ENCODE results near the gene CHCHD6.
A peak's percentile ranks its signal among the peaks of the same experiment; 100 is the strongest.

The CHCHD6 gene

DNA sequence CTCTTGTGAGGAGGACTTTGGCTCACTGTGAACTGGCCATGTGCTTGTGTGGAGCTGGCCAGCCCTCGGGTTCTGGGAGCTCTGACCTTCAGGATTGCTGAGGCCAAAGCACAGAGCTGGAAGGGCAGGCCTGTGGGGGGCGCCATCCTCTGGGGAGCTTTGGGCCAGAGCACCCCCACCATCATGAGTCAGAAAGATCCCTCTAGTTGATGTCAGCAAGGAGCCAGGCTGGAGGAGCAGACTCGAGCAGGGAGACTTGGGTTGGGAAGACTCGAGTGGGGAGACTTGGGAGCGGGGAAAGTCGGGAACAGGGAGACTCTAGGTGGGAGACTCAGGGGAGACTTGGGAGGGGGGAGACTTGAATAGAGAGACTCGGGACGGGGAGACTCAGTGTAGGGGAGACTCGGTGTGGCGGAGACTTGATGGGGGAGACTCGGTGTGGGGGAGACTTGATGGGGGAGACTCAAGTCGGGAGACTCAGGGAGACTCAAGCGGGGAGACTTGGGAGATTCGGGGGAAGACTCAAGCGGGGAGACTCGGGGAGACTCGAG, 241.2 kb downstream of the CHCHD6 start:
- DNase-seq: no peak

DNA sequence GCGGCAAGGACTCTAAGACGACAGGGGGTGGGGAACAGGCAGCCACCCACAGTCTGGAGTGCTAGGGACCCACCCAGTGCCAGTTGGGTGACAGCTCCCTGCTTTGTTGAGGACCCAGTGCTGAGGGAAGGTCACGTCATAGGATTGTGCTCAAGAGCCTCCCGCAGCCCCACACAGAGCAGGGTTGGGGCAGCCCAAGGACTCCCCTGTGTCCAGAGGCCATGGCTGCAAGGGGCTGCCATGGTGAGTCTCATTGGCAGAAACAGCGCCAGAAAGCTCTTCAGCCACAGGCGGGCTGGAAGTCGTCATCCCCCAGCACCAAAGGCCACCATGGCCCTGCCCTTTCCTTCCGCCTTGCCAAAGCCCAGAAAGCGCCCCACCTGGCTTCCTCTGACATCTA, 241.9 kb downstream of the CHCHD6 start:
- no peak for DNase-seq

DNA sequence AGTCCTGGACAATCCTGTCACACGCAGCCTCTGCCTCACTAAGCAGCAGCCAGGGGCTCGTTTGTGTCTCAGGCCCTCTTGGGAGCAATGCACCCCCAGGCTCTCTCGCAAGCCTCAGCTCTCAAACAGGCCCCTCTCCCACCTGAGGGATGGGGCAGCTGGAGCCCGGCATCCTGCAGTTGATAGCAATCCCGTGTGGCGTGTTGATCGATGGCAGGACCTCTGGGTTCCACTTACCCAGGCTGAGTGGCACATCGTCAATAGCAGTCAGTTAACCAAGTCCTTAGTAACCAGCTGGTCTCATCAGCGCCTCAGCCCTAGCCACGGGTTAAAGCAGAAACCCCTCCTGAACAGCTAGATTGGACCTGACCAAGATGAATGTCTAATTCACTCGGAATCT, 242.4 kb downstream of the CHCHD6 start:
- no peak for DNase-seq

DNA sequence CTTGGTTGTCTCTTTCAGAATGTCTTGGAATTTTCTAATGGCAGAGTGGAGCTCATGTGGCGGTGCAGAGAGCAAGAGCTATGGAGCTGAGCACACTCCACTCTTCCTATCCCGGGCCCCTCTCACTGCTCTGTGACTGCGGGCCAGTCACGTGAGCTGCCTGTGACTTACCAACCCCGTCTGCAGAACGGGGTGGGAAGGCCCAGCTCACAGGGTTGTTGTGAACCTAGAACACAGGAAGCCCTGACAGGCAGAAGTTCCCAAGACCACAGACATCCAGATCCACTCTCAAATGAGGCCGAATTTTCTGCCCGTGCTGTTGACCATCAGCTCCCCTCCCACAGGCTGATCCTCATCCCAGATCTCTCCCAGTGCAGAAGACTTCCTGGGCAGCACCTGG, 243.4 kb downstream of the CHCHD6 start:
- DNase-seq: no peak

DNA sequence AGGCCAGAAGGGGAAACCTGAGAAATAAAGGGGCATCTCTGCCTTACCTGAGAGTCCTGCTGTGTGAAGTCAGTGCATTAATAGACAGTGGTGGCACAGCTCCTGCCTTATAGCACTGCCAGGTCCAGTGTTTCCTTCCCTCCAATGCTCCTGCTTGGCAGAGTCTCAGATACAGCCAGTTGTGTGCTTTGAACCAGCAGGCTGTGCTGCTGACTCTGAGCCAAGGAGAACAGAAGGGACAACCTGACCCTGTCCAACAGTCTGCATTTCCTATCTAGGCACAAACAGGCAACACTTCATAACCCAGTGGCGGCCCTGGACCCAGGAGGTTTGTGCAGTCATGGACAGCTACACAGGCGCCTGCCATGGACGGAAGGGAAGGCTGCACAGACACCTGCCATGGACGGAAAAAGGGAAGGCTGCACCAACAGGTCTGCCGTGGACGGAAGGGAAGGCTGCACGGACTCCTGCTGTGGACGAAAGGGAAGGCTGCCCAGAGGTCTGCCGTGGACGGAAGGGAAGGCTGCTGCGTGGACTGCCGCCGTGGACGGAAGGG, 245.0 kb downstream of the CHCHD6 start:
- DNase-seq: no peak

DNA sequence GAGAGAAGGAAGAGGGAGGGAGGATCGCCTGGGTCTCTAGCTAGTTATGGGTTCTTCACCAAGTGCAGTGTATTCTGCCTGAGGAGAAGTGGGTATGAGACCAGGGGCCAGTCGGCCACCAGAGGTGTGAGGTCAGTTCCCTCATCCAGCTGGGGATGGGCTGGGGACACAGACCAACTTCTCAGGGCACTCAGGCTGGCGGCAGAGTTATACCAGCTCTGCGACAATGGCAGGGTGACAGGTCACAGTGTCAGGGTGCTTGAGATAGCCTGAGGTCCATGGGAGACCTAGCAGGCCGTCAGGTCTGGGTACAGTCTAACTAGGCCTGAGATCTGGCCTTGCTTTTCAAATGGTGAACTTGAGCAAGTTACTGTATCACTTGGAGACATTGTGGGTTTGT, 247.5 kb downstream of the CHCHD6 start:
- DNase-seq: no peak

DNA sequence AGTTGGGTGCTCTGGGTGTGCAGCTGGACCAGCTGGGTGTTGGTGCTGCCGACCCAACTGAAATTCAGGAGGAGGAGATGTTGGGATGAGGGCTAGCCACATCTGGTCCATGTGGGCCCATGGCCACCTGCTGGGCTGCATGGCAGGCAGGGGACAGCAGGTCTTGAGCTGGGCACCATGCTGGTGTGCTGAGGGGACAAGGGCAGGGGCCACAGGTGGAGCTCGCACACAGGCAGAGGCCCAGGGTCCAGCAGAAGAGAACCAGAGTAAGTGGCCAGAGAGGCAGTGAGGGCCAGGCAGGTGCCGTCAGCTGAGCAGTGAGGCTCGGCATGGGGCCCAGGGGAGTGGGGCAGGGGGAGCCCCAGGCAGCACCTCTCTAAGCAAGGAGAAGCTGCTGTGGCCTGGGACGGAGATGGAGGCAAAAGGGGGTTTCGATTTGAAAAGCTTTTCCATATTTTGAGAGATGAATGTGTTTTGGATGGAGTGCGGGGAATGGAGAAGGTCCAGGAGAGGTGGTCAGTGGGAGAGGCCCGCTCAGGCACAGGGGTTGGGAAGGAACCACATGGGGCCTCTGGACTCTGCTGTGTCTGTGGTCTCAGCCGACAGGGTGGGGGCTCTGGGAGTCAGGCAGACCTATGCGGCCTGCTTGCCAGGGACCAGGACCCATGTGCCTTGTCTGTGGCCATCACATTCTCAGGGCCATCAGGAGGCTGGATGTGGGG, 248.4 kb downstream of the CHCHD6 start:
- DNase-seq: no peak

DNA sequence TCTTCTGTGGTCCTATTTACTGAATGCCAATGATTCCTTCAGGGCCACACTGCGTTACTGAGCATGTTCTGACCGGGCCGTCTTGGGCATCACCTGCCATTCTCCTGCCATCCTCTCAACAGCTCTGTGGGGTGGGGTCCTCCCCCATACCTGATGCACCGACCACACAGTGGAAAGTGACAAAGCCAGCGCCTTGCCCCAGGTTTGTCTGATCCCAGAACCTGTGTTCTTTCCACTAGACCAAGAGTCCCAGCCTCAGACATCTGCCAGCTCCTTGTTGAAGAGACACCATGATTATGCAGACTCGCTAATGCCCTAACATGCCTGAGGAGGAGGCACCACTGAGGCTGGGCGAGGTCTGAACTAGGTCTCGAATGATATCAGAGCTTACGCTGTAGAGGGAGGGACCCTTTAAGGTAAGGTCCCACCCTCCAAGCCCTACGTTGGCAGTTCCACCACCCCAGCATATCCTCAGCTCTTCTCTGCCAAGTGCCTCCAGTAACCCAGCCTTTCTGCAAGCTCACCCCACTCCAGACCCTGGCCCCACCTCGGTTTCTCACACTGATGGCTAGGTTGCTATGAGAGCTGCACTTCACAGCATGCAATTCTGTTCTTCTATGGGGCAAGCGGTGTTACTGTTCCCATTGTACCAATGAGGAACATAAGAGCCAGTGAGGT, 249.1 kb downstream of the CHCHD6 start:
- no peak for DNase-seq

DNA sequence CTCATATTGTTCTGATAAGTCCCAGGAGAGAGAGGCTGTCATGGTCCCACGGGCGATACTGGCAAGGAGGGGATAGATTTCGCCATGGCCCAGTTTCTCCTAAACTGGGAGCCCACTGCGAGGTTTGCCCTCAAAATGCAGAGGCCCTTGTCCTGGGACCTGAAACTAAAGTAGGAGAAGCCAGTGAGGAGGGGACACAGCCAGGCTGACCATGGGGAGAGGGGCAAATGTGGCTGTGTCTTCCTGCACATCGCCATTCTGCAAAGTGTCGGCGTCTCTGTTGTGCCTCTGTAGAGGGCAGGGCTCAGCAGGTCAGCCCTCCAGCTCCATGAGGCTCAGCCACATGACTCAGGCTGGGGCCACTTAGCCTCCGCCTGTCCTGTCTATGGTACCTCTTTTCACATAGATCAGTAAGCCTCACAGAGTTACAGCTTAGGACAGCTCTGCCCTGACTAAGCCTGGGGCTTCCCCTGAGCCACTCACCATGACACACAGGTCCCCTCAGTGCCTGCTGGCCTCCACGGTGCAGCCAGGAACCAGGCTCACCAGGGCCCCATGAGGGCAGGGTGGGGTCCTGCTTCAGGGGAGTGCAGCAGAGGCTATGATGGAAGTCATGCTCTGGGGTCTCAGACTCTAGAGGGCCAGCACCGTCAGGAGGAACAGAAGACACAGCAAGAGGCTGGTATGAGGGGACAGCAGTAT, 250.3 kb downstream of the CHCHD6 start:
- no peak for DNase-seq

DNA sequence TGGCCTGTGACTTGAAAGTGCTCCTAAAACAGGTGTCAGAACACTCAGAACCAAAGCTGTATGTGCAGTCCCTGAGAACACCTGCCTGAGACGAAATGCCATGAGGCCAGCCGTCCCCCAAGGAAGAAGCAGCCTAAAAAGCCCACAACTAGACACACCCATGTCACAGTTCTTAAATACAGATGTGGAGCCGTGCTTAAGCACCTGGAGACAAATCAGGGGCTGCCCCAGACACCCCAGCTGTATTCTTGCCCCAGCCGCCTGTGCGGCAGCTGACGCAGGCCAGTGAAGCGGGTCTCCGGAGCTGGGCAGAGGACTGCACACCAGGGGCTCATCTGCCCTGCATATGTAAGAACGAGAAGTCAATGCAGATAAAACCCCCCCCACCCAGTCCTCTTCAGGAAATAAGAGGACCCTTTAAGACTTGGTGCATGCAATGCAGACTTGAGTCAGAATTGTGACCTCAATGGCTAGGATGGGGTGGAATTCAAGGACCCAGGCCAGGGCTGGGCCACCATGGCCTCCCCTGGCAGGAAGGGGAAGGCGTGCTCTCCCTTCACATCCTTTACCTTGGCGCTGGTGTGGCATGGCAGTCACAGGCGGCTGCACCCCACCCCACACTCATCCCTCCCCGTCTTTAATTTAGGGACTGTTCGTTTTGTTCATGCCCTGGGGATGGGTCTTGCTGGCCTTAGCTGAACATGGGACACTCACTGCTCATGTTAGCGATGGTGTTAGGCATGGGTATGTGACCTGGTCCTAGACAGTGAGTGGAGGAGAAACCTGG, 251.2 kb downstream of the CHCHD6 start:
- no peak for DNase-seq

DNA sequence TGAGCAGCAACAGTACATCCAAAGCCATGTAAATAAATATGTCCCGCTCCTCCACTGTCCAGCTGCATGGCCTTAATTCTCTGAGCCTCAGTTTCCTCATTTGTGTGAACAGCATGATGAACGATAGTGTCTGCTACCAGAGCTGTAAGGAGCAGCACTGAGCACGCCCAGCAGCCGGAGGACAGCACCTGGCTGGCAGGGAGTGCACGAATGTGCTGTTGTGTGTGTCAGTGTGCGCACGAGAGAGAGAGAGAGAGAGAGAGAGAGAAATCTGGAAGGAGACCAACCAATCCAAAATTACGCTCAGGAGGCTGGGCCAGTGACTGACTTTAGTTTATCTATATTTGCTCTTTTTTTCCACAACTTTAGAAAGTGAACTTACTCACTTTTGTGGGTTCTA, 252.3 kb downstream of the CHCHD6 start:
- DNase-seq: no peak

DNA sequence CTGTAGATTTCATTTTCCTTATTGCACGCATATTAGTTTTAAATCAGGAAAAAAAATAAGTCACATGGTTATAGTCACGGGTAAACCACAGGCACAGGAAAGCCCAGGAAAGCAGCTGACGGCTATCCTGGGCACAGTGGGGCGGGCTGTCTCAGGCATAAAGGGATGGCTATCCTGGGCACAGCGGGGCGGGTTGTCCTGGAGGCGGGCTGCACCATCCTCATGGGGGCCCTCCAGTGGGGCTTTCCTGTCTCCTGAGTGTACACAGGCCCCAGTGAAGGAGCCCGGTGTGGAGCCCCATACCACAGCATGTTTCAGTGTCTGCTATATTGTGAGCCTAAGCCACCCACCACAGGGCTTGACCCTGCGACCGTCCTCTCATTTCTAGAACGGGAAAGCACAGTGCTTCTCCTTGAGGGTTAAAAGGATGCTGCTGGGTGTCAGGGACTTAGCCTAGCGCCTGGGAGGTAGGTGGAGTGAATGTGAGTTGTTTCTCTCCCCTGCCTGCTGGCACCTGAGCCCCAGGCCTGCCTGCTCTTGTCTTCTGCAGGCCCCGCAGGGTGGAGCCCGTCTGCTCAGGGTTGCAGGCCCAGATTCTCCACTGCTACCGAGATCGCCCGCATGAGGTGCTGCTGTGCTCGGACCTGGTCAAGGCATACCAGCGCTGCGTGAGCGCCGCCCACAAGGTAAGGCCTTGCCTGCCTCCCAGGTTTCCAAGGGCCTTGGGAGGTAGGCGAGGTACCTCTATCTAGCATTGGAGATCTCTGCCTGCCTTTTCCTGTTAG, 253.0 kb downstream of the CHCHD6 start:
- DNase-seq: no peak

DNA sequence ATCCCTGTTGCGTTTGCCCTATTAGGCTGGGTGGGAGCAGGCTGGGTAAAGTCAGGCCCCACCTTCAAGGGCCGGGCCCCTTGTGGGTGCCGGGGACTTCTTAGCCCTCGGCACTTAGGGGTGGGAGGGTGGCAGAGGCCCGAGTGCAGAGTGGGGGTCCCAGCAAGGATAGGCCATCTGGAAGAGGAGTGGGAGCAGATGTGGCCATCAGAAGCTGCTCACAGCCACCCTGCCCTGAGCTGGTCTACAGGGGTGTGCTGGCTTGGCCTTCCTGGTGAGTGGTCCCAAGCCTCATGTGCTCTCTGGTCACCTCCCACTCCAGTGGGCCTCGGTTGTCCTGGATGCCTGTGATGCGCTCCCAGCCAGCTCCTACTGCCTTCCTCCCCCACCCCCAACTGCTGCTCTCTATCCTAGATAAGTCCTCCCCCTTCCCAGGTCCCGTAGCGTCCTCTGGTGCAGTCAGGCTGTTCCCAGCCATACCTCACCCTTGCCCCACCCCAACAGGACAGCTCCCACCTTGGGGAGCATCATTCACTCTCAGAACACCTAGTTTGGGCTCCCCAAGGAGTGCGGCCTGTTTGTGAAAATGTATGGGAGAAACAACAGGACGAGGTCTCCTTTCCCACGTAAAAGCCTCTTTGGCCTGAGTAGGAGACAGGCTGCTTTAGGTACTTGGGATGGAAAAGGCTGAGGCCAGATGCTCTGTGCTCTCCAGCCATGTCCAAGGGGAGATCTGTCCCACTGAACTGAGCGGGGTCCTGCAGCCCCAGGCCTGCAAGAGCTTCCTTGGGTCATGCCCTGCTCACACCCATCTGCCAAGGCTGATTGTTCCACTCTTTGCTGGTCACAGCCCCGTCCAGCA, 254.0 kb downstream of the CHCHD6 start:
- no peak for DNase-seq

DNA sequence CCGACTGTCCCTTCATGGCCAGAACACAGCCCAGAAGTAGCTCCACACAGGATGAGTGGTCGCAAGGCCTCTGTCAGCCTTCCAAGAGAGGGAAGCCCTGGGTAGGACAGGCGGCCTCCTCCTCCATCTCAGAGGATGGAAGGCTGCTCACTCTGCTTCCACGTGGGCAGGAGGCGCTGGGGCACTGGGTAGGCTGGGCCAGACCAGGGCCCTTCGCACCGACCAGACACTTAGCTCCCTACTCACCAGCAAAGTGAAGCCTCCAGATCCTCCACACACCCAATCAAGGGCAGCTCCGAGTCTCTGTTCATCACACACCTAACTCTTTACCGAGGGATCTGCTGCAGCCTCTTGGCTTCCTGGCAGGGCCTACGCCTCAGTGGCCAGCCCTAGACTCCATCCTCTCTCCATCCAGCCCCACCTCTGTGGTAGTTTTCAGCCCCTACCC, 254.6 kb downstream of the CHCHD6 start:
- DNase-seq: no peak

DNA sequence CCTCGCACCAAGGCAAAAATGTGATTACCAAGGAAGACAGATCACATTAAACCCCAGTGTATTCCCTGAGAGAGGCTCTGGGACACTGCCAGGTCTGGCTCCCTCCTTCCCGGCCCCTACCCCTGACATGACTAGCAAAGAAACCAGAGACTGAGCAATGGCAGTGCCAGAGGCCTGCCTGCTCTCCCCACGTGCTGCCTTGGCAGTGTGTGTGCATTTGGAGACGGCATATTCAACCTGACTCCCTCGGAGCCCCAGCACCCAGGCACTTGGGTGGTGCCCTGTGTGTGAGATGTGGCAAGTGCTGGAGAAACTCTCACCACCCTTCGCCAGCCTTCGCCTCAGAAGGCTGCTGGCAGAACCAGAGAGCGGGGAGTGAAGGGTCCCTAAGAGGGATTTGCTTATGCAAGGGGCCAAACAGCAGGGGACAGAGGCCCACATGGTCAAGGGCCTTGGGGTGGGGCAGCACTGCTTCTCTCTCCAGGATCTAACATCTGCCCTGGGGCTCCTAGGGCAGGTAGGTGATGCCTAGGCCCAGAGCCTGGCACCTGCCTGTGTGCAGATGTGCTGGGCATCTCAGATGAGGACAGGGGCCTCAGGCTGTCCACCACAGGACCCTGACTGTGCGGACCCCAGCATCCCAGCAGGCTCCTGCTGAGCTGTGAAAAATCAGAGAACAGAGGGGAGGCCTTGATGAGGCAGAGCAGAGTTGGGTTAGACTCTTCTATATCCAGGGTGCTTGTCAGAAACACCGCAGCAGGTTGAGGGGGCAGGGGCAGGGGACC, 255.3 kb downstream of the CHCHD6 start:
- DNase-seq: no peak

DNA sequence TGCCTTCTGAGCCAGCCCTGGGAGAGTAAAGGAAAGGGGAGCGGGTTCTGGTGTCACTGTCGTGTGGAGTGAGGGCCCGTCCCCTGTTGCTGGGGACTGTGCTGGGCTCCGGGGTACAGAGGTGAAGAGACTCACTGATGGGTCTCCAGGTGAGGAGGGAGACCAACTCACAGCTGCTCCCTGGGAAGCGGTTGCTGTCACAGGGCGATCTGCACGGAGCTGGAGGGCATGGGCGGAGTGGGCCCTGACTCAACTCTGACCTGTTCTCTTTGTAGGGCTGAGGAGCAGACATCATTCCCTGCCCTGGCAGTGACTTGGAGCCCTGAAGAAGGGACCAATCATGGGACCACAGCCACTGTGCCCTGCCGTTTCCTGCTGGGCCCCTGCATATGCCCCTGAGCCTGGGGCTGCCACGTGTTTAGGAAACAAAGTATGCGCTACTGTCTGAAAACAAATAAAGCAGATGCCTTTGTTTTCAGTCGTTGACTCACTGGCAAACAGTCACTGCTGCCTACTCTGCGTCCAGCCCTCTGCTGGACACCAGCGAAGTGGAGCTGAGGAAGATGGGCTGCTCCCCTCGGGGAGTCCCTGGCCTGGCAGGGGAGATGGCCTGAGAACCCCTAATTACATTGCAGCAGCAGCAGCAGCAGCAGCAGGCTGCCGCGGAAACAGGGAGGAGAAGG, 256.0 kb downstream of the CHCHD6 start:
- DNase-seq: peak; percentile 72

DNA sequence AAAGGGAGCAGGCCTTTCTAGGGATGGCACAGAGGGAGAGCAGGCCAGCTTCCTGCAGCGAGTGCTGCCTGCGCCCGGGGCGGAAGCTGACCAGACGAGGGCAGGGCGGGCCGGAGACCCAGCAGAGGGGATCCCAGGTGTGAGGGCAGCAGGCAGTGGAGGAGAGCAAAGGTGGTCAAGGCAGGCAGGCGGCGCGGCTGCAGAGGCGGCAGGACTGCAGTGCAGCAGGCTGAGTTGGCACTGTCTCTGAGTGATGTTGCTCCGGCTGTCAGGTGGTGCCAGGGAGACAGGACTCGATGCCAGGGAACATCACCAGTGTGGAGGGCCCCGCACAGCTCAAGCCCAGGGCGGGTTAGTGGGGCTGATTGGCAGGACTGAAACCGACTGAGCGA, 256.6 kb downstream of the CHCHD6 start:
- no peak for DNase-seq

DNA sequence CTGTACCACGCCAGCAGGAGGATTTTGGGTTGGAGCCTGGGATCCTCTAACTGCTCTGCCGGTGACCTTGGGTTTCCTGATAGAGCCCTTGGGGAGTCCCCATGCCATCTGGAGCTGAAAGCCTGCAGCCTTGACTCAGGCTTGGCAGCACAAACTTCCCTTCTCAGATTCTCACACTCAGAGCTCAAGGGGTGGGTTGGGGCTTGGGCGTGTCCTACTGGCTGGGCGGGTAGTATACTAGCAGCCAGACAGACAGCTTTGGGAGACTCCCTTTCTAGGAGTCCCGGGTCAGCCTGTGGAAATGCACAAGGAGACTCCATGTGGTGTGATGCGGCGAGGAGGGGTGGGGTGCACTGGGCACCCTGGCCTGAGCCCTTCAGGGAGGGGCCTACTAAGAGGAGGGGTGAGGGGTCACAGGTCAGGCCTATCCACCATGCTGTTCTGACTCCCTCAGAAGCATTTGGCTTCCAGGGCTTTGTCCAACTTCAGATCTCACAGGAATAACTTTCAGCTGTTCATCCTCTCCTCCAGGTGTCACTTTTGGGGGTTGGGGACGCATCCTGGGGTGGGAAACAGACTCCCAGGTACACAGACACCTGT, 257.3 kb downstream of the CHCHD6 start:
- peak; percentile 60 for DNase-seq

Measured in fibroblast of skin of back (primary cell).